ENCODE data around the gene DBN1.
A peak's percentile ranks its signal among the peaks of the same experiment; 100 is the strongest.

Gene DBN1

DNA sequence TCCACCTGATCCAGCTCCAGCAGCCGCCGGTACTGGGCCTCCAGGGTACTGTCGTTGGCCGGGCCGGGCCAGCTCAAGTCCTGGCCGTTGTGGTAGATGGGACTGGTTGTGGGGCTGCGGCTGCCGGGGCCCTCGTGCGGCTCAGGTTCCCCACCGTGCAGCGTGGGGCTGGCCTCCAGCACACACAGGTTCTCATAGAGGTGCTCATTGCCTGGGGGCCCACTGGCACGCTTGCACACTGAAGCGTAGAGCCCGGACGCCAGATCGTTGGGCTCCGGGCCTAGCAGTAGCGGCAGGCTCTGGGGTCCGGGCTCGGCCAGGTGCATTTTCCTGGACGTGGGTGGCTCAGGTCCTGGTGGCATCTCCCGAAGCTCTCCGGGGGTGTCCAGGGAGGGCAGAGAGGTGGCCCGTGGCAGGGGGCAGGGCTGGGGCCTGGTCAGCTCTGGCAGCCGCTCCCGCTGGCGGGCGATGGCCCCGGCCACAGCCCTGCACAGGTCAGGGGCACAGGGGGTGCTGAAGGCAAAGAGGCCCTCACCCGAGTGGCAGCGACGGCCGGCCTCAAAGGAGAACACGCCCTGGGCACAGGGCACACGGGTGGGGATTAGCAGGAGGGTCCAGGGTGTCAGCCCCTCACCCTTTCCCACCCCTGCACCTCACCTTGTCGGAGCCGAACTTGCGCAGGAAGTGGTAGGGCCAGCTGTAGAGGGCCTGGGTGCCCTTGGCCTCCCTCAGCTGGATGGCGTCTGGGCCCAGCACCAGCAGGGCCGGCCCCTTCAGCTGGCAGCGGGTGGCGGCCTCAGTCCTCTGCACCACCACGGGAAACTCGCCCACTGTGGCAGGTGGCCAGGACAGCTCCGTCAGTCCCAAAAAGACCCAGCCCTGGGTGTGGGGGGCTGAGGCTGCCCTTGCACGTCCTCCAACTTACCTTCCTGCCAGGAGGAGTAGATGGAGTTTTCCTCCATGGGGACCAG lies 30.9 kb upstream of the DBN1 start:
- DNase-seq: no peak

- no peak for DNase-seq
Observed at GRCh38 chr5:177503351-177504085, 30.1 kb upstream of the DBN1 start.

DNA sequence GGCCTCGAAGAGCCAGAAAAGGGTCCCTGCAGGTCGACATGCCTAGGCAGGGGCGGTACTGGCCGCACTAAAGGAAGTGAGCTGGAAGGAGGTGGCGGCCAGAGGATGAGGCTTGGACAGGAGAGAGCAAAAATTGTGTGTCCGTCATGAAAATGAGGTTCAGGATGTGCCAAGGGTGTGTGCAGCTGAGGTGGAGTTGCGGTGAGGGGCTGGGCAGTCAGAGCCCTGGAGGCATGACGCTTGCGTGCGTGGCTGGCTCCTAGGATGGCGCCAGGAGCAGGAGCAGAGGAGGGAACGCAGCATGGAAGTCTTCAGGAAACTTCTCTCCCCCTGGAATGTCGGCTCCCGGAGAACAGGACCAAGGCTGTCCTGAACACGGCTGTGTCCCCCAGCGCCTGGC lies 29.5 kb upstream of the DBN1 start:
- no peak for DNase-seq

DNA sequence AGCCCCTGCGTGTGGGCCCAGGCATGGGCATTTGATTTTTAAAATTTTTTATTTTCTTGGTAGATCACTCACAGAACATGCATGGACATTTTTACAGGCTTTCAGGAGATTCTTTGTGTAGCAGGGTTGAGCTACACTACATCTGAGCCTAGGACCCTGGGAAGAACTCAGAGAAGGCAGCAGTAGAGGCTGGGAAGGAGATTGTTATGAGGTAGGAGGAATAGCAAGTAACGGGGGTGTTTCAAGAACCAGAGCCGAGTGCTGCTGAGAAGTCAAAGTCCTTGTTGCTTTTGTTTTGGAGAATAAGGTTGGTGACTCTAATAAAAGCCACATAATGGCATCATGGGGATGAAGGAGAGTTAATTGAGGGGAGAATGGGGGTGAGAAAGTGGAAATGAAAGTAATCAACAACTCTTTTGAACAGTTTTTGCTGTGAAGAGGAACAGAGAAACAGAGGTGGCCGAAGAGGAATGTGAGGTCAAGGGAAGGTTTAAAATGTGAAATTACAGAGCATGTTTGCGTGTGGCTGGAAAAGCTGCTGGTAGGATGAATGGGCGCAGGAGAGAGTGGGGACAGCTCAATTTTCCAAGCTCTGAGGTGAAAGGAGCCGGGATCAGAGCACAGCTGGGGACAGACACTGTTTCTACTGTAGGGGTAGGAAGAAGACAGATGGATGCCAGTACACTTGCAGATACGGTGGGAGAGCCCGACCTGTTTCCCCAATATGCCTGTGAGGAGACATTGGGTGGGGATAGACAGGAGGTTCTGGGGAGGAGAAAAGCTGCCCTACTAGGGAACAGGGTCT lies 28.6 kb upstream of the DBN1 start:
- DNase-seq: no peak

DNA sequence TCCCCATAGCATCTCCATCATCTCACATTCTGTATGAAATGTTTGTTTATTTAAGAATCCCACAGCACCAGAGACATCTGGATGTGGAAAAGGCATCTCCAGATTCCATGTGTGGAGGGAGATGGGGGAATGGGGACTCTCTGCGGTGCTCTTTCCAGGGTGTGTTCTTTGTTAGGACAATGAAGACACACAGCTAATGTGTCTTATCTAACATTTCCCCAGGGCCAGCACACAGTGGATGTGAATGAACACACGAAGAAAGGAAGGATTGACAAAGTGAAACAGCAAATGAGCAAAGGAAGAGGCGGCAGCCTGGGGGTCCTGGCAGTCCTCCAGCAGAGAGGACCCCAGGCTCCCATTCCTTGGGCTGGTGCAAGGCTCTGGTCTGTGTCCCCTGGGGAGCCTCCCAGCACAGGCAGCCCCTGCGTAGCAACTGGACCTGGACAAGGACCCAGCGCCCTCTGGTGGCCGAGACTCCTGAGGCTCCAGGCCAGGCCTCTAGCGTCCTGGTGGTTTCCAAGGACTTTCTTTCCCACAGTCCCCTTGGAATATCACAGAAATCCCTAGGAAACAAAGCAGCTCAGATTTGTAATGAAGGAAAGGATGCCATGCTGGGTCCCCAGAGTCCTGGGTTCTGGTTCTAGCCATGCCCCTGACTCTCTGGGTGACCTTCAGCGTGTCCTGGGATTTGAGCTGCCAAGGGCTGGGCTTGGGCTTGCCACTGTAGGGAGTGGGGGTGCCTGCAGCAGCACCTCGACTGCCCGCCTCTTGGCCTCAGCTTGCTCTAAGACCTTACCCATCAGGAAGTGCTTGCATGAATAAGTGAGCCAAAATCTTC lies 27.5 kb upstream of the DBN1 start:
- peak; percentile 77 for DNase-seq

DNA sequence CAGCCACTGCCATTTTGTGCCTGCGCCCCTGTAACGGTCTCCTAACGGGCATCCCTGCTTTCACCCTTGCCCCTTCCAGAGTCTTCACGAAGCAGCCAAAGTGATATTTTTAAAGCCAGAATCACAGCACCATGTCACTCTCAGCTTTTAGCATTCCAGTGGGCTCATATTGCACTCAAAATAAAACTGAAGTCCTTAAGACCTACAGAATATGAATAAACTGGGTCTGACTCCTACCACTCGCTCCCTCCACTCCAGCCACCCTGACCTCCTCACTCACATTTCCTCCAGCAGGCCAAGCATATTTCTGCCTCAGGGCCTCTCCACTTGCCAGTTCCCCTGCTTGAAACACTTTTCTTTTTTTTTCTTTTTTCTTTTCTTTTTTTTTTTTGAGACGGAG lies 26.4 kb upstream of the DBN1 start:
- no peak for DNase-seq

- no peak for DNase-seq
Observed at GRCh38 chr5:177498013-177498787, 24.8 kb upstream of the DBN1 start.

GRCh38 chr5:177497292-177498012 lies 24.0 kb upstream of the DBN1 start, which contains the start of gene PDLIM7:
PDLIM7 (minus strand) TSS chr5:177497604; CDS start chr5:177496512, 1,092 bp downstream.
- DNase-seq: peak; percentile 89

DNA sequence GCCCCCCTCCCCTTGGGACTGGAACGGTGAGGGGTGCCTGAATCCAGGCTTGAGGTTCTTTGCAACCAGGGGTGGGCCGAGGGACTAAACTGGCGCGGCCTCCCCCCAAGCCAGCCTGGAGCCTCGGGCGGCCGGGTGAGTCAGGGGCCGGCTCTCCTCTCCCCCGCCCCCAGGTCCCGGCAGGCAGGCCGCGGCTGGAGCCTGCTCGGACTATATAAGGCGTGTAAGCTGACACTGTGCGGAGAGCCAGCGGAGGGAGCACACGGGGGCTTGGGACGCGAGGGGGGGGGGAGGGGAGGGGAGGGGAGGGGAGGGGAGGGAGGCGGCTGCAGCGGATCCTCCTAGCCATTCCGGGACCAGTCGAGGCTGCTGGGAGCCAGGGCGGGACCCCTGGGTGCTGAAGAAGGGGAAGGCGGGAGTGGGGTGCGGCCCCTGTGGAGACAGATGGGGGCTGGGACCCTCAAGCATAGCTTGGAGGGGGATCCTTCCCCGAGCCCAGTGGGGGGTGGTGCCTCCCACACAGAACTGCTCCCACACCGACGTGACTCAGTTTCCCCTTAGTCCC lies 23.4 kb upstream of the DBN1 start:
- DNase-seq: no peak

GRCh38 chr5:177496070-177496726 lies 22.8 kb upstream of the DBN1 start:
- no peak for DNase-seq

DNA sequence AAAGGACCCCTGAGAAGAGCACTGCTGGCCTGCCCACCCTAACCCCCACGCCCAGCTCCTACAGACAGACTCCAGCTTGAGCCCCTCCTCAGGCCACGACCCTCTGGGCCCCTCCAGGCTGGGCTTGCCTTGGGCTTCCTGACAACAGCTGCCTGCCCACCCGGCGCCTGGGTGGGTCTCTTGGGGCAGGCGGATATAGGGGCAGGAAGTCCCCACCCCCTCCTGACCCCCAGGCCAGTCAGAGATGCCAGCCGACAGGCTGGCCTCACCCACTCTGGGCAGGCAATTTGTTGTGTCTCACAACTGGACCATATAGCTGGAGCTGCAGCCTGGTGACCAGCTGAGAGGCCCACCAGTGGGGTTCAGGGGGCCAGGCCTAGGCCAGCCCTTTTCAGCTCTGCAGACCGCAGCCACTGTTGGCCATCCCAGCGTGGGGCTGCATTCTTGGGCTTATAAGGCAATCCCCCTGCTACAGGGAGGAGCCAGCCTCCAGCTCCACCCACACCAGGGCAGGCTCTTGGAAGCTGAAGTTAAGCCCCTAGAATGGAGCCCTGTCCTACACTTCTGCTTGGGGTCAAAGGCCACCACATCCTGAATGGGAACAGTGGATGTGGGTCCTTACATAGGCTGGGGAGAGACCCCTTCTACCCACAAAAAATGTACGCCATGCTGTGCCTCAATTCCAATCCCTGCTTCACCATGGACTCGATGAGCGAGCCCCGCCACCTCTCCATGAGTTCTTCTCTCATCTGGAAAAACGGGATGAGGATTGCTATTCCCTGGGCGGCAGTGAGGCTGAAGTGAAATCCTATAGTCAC lies 22.0 kb upstream of the DBN1 start:
- no peak for DNase-seq

GRCh38 chr5:177494346-177495195 lies 21.1 kb upstream of the DBN1 start:
- peak; percentile 49 for DNase-seq

GRCh38 chr5:177493795-177494345 lies 20.4 kb upstream of the DBN1 start:
- no peak for DNase-seq

- DNase-seq: no peak
Observed at GRCh38 chr5:177492841-177493240, 19.4 kb upstream of the DBN1 start.

DNA sequence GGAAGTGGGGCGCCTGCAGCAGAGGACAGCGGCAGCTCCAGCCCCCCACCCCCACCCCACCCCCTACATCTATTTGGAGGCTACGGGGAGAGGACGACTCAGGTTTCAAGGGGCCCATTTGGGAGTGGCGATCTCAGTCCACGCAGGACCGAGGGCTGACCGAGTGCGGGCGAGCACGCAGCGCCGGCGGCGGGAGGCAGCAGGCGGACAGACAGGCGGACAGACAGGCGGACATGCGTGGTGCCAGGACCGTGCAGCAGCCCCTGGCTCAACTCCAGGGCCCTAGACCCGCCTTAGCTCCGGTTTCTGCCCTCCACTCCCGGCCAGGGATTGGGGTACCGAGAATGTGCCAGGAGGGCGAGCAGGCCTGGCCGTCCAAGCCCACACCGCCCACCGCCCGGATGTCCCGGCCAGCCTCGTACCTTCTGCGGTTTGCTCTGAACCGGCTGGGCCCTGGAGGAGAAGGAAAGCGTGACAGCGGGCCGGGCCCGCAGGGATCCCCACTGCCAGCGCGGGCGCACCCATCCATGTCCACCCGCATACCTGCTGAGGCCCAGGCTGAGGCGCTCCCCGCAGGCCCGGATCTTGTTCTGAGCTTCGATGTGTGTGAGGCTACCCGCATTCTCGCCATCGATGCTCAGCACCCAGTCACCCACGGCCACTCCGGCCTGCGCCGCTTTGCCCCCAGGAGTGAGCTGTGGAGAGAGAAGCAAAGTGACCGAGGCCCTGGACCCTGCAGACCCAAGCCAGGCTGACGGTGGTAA lies 18.7 kb upstream of the DBN1 start:
- no peak for DNase-seq

- no peak for DNase-seq
Observed at GRCh38 chr5:177491429-177491945, 18.1 kb upstream of the DBN1 start.
